ENCODE data around the gene RAVER1. TPM values are rescaled to one million over a fixed set of nuclear protein-coding genes. Genes with fewer than 3 reads are reported as not detected.

The RAVER1 gene
- total RNA-seq, 4 donors from 2014 or later, result 18.3 to 52.0 (median 39.1) TPM

DNA sequence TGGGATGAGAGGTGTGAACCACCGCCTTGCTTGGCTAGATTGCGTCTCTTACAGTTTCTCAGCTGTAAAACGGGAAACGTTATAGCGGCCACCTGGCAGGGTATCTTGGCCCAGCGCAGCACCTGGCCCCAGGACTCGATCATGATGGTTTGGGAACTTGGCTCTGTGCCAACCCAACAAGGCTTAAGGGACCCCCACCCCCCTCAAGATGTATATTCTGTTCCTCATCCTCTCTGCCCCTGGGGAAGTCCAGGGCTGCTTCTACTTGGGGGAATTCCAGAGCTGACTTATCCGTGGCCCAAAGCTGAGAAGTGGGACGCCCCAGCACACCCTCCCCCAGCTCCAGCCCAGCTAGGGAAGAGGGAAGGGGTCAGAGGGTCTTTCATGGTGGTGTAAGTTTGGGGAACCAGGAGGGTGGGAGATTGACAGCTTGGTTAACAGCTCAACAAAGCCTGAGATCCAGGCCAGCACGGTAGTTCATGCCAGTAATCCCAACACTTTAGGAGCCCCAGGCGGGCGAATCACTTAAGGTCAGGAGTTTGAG is 61.7 kb downstream of the RAVER1 start:
- intact Hi-C loops (cut with DNase I), result no loop called here
- peak overlapping the region; percentile 3 to 88 (median 79) for H3K27ac ChIP-seq
- H3K9me3 ChIP-seq, result no peaks in the 10 kb centered on the region
- H3K4me3 ChIP-seq (replicated peaks in 1 of 3), result peak overlapping the region in 1 of 3 donors; percentile 32
- 34 to 52% methylated on average over 10 to 12 of the region's 12 CpGs for WGBS, 2 donors
- H3K36me3 ChIP-seq, result no peaks in the 10 kb centered on the region
- H3K27me3 ChIP-seq, result no peaks in the 10 kb centered on the region
- no peak for DNase-seq
- TF ChIP-seq POLR2A (IDR thresholded peaks at IDR 0.05), result no peak
- TF ChIP-seq, protein P1, sequence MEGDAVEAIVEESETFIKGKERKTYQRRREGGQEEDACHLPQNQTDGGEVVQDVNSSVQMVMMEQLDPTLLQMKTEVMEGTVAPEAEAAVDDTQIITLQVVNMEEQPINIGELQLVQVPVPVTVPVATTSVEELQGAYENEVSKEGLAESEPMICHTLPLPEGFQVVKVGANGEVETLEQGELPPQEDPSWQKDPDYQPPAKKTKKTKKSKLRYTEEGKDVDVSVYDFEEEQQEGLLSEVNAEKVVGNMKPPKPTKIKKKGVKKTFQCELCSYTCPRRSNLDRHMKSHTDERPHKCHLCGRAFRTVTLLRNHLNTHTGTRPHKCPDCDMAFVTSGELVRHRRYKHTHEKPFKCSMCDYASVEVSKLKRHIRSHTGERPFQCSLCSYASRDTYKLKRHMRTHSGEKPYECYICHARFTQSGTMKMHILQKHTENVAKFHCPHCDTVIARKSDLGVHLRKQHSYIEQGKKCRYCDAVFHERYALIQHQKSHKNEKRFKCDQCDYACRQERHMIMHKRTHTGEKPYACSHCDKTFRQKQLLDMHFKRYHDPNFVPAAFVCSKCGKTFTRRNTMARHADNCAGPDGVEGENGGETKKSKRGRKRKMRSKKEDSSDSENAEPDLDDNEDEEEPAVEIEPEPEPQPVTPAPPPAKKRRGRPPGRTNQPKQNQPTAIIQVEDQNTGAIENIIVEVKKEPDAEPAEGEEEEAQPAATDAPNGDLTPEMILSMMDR (IDR thresholded peaks at IDR 0.05), result no peak
- H3K4me1 ChIP-seq, result peaks cover 14 to 32% of the 10 kb centered on the region in 2 donors

DNA sequence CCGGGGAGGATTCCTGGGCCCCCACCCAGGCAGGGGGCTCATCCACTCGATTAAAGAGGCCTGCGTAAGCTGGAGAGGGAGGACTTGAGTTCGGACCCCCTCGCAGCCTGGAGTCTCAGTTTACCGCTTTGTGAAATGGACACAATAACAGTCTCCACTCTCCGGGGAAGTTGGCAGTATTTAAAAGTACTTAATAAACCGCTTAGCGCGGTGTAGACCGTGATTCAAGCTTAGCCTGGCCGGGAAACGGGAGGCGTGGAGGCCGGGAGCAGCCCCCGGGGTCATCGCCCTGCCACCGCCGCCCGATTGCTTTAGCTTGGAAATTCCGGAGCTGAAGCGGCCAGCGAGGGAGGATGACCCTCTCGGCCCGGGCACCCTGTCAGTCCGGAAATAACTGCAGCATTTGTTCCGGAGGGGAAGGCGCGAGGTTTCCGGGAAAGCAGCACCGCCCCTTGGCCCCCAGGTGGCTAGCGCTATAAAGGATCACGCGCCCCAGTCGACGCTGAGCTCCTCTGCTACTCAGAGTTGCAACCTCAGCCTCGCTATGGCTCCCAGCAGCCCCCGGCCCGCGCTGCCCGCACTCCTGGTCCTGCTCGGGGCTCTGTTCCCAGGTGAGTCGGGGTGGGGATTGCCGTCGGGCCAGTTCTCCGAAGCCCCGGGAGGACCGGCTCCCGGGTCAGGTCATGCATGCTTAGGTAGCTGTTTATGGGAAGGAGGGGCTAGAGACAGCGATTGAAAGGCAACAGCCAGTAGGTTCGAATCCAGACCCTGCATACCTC is 62.5 kb downstream of the RAVER1 start, which contains the start of gene ICAM1:
Gene ICAM1 (plus strand): TSS at position 505 of the 779 bp plus-strand sequence. CDS start 40 bp downstream, at position 545.
- Histone ChIP-seq H3K27ac (peak within 1 kb of the TSS; percentile 65 to 88 (median 79)), H3K36me3 (no peaks in the 10 kb centered on the region), H3K9me3 (no peaks in the 10 kb centered on the region), H3K4me1 (peaks cover 14 to 32% of the 10 kb centered on the region in 2 donors), H3K4me3 (replicated peaks in 1 of 3) (peak within 1 kb of the TSS in 2 of 3 donors; percentile 9 to 32), H3K27me3 (no peaks in the 10 kb centered on the region)
- intact Hi-C loops (cut with DNase I), result no loop called here
- DNase-seq, result peak; percentile 65 to 70
- WGBS, 2 donors, result 4 to 5% methylated on average over 33 to 38 of the region's 51 CpGs
- TF ChIP-seq POLR2A (IDR thresholded peaks at IDR 0.05), result peak; percentile 46 to 50
- TF ChIP-seq, protein P1 (IDR thresholded peaks at IDR 0.05), result peak in 1 of 6 experiments; percentile 1

DNA sequence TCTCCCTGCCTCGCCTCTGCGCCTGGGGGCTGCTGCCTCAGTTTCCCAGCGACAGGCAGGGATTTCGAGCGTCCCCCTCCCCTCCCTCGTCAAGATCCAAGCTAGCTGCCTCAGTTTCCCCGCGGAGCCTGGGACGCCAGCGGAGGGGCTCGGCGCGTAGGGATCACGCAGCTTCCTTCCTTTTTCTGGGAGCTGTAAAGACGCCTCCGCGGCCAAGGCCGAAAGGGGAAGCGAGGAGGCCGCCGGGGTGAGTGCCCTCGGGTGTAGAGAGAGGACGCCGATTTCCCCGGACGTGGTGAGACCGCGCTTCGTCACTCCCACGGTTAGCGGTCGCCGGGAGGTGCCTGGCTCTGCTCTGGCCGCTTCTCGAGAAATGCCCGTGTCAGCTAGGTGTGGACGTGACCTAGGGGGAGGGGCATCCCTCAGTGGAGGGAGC is 63.1 kb downstream of the RAVER1 start:
- H3K36me3 ChIP-seq, result no peaks in the 10 kb centered on the region
- WGBS, 2 donors, result 7 to 11% methylated on average over 13 to 21 of the region's 37 CpGs
- TF ChIP-seq, protein P1 (IDR thresholded peaks at IDR 0.05), result no peak
- TF ChIP-seq POLR2A (IDR thresholded peaks at IDR 0.05), result peak in 1 of 2 donors; percentile 1
- peak; percentile 43 to 51 for DNase-seq
- peak overlapping the region; percentile 65 to 88 (median 79) for H3K27ac ChIP-seq
- H3K27me3 ChIP-seq, result no peaks in the 10 kb centered on the region
- H3K4me3 ChIP-seq (replicated peaks in 1 of 3), result peak overlapping the region in 1 of 3 donors; percentile 32
- intact Hi-C loops (cut with DNase I), result no loop called here
- H3K4me1 ChIP-seq, result peaks cover 14 to 31% of the 10 kb centered on the region in 2 donors
- no peaks in the 10 kb centered on the region for H3K9me3 ChIP-seq

DNA sequence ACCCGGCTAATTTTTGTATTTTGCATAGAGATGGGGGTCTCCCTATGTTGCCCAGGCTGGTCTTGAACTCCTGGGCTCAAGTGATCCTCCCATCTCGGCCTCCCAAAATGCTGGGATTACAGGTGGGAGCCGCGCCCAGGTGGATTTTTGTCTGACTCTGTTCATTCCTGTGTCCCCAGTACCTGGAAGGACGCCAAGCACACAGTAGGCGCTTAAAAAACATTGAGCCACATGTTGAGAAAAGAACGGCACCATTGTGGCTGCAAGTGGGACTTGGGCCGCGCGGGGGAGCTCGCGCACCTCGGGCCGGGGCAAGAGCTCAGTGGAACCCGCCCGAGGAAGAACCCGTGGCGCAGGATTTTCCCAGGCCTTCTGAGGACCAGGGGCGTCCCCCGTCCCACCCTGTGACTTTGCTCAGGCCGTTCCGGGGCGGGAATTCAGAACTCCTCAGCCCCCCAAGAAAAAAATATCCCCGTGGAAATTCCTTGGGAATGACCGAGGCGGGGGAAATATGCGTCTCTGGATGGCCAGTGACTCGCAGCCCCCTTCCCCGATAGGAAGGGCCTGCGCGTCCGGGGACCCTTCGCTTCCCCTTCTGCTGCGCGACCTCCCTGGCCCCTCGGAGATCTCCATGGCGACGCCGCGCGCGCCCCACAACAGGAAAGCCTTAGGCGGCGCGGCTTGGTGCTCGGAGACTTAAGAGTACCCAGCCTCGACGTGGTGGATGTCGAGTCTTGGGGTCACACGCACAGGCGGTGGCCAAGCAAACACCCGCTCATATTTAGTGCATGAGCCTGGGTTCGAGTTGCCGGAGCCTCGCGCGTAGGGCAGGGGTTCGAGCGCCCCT is 63.8 kb downstream of the RAVER1 start:
- Histone ChIP-seq H3K36me3 (no peaks in the 10 kb centered on the region), H3K4me1 (peaks cover 10 to 24% of the 10 kb centered on the region in 2 donors), H3K27me3 (no peaks in the 10 kb centered on the region), H3K27ac (peak overlapping the region; percentile 65 to 88 (median 79)), H3K4me3 (replicated peaks in 1 of 3) (peak overlapping the region in 1 of 3 donors; percentile 32), H3K9me3 (no peaks in the 10 kb centered on the region)
- no peak for TF ChIP-seq POLR2A (IDR thresholded peaks at IDR 0.05)
- TF ChIP-seq, protein P1 (IDR thresholded peaks at IDR 0.05), result peak; percentile 70 to 96 (median 90)
- intact Hi-C loops (cut with DNase I), result loop anchor here (2.0 kb wide), 1 partner anchor 119 kb away; no protein-coding TSS in a partner anchor
- DNase-seq, result peak; percentile 77 to 81
- 5 to 7% methylated on average over 32 to 34 of the region's 59 CpGs for WGBS, 2 donors

Data from thyroid gland (tissue), 4 donors.